Measurements from ENCODE around the gene HAGHL.

- TF ChIP-seq GATA3 (IDR thresholded peaks at IDR 0.05; ENCODE audit: low read depth, low read length) (no peak), GATA2 (IDR thresholded peaks at IDR 0.05; ENCODE audit: low read depth, low read length) (no peak)
These were observed 43.0 kb downstream of the HAGHL start for GRCh38 chr16:769934-770333.
